Measurements from ENCODE around the gene SNRNP25.

SNRNP25 gene

DNA sequence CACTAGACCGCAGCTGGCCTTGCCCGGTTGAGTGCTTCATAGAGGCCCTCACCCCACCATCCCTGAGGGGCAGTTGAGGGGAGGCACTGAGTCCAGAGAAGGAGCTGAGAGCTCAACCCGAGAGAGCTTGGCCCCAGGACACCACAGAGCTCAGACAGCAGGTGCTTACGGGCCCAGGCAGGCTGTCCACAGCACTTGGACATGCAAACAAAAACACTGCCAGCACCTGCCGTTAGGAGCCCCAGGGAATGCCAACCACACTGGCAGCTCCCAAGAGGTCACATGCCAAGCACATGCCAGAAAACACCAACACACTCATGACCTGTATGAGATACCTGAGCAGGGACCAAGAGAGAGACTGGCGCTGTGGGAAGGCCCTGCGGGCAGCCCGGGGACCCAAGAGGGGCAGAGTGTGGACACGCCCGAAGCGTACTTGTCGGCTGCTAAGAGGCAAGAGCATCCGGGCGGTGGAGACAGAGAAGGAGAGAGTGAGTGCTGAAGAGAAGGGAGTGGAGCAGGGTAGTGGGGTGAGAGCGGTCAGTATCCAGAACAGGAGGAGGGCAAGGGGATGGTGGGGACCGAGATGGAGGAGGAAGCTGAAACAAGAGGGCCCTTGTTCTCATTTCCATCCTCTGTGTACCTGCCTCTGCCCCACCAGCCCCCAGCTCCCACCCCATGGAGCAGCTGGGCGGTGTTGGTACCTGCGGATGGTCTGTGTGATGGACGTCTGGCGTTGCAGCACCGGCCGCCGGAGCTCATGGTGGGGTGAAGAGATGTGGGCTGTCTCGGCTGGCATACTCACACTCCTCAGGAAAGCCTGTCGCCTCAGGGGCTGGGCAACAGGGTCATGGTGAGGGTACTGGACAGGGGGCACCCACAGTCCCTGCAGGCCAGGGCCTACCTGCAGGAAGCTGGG lies 10.6 kb downstream of the SNRNP25 start:
- DNase-seq = no peak

DNA sequence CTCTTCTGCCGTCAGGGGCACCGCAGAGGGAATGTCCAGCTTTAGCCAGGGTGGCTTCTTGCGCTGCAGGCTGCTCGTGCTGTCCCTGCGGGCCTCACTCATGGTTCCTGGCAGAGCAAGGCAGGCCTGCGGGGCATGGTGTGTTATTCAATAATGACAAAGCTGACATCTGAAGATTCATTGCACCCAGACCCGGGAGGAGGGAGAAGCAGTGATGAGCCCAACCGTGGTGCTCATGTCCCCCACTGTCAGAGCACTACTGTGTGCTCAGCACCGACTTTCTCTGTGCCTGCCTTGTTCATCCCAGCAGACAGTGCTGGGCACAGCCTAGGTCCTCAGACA lies 11.3 kb downstream of the SNRNP25 start:
- no peak for DNase-seq

DNA sequence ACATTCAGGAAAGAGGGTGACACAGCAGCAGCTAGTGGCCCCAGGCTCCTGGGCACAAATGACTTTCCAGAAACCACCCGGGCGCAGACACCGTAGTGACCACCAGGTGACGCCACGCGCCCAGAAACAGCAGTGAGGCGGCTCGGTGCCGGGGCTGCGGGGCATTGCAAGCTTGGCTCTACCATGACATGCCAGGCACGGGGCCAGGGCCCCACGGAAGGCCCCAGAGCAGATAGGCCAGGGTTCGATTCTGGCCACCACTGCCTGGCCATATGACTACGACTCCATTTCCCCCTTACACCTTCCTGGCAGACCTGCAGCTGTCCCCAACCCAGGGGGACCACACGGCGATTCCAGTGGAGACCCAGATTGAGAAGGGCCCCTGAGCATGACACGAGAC lies 12.1 kb downstream of the SNRNP25 start:
- DNase-seq = peak; percentile 83

DNA sequence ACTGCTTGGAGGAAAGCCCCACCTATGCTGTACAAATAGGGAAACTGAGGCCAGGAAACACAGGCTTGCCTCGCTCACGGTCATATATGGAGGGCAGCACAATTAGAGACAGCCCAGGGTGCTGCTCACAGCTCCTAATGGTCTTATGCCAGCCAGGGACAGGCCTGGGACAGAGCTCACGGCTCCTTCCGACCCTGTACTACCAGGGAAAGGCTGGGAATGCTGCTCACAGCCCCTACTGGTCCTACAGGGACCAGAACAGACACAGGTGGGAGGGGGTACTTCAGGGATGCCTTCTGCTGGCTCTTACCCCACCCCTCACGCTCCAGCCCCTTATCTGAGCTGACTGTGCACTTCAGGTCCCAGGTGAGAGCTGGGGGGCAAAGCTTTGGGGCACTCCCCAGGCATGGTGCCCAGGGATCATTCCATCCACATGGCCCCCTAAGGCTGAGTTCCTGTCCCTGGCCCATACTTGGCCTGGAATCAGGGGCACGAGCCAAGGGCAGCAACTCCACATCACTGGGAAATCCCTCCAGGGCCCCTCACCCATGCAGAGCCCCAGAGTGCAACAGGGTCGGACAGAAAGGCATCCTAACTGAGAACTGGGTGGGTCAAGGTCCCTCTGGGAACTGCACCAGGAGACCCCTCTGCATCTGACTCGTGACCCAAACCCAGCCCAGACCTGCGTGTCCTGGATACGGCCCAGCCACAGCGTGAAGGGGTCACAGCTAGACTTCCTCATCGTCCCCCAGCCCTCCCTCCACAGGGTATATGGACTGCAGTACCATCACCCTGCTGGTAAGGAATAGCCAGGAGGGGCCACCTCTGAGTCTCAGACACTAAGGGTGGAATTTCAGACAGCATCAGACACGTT lies 12.9 kb downstream of the SNRNP25 start:
- DNase-seq = no peak

DNA sequence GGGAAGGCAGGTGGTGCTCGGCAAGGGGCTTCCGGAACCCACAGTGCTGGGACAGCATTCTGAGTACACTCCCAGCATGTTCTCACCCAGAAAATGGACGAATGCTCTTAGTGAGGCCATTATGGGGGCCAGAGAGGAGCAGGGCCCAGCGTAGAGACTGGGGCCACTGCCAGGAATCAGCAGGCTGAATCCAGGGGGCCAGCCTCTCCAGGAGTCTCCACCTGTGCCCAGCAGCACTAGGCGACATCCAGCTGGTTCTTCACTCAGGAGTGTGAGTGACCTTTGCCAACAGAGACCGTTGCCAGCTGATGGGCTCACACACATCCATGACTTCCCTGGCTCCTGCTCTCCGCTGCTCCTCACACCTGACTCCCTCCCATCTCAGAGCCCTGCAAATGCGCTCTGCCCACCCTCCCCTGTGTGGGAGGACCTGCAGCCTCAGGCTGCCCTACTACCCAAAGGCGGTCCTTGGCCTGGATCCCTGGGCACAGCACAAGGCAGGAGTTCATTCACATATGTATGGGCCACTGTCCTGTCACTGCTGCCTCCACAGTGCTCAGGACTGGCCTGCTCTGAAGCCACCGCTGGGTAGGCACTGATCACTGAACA lies 13.7 kb downstream of the SNRNP25 start:
- DNase-seq = no peak

DNA sequence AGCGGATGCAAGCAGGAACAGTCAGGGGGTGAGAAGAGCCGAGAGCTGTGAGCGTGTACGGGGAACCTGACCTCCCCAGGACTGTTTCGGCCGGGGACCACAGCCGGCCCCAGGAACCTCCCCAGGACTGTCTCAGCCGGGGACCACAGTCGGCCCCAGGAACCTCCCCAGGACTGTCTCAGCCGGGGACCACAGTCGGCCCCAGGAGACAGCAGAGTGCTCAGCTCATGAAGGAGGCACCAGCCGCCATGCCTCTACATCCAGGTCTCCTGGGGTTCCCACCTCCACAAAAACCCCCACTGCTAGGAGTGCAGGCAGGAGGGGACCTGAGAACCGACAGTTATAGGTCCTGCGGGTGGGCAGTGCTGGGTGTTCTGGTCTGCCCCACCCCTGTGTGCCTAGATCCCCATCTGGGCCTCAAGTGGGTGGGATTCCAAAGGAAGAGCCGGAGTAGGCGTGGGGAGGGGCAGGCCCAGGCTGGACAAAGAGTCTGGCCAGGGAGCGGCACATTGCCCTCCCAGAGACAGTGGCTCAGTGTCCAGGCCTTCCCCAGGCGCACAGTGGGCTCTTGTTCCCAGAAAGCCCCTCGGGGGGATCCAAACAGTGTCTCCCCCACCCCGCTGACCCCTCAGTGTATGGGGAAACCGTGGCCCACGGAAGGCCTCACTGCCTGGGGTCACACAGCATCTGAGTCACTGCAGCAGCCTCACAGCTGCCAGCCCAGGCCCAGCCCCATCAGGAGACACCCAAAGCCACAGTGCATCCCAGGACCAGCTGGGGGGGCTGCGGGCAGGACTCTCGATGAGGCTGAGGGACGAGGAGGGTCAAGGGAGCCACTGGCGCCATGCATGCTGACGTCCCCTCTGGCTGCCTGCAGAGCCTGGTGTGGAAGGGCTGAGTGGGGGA lies 14.5 kb downstream of the SNRNP25 start:
- no peak for DNase-seq

DNA sequence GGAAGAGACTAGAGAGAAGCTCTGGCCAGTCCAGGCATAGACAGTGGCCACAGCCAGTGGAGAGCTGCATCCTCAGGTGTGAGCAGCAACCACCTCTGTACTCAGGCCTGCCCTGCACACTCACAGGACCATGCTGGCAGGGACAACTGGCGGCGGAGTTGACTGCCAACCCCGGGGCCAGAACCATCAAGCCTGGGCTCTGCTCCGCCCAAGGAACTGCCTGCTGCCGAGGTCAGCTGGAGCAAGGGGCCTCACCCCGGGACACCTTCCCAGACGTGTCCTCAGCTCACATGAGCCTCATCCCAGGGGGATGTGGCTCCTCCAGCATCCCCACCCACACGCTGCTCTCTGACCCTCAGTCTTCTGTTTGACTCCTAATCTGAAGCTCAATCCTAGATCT lies 15.6 kb downstream of the SNRNP25 start:
- no peak for DNase-seq

DNA sequence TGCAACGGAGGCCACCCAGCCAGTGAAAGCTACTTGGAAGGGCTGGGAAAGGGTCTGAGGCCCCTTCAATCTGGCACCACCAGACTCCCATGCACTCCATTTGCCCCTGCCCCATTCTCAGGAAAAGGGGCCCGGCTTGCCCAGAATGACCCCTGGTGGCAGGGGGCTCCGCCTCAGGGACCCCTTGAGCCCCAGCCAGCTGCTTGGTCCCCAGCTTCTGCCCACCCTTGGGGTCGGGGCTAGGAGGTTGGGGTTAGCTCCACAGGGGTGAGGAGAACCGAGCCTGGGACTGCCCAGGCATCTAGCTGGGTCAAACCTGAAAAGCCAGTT lies 17.5 kb downstream of the SNRNP25 start:
- no peak for DNase-seq

DNA sequence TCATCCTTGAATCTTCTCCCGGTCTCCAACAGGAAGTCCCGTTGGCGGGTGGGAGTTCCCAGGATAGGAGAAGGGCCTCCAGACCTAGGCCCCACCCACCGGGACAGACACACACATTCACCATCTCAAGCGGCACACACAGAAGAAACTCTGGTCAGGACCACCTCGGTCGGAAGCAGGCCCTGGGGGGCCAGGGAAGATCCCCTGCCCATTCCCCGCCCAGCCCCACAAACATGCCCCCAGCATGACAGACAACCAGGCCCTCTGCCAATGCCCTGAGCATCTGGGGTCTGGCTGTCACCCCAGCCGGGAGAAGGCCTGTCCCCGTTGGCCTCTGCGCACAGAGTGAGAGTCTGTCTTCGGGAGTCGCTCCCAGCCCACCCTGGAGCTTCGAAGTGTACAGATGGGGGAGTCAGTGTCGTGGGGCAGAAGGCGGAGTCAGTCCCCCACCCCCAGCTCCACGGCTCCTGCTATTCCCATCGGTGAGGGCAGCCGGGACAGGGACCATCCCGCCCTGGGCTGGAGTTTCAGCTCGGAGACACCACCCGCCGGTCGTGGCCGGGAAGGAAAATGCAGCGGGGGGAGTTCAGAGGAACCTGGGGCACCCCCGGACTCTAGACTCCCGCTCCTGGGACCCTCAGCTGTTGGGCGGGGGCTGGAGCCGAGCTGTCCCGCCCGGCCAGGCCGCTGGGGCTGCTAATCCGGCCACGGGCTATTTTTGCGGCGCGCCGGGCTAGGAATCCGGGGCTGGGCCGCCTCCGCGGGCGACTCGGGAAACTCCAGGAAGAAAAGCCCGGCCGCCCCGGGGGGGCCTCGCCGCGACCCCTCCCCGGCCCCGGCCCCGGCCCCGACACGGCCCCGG lies 18.1 kb downstream of the SNRNP25 start:
- DNase-seq = no peak

DNA sequence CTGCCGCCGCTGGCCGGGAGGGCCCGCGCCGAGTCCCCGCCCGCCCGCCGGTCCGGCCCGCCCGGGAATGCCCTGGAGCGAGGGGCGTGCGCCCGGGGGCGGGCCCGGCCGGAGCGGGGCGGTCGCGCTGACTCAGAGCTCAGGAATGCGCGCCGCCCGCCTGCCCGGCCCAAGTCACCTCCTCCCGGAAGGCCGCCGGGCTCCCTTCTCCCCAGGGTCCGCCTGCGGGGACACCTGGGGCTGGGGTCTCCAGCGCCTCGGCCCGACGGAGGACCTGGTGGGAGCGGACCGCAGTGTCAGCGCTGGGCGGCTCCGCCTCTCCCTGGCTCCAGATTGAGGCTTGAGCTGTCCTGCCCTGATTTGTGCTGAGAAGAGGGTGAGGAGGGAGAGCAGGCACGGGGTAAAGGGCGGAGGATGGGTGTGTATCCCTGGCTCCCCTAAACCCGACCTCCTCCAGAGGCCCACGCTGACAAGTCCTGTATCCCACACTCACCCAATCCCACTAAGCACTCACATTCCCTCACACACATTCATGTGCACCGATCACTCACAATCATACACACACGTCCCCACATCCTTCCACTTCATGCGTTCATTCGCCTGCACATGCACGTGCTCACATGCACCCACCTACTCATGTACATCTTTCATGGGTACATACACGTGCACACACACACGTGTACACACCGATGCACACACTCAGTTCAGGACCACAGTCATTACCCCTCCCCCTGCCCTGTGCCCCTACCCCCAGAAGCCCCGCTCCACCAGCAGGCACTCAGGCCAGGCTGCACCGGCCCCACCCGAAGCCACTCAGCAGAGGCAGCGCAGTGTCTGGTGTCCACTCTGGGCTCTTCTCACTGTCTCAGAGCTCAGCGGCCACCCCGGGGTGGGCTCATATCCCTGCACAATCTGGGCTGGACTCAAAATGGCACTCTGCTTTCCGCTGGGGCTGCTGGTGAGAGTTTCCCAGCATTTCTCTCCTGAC lies 19.2 kb downstream of the SNRNP25 start, which contains the start of gene RHBDF1:
TSS of gene RHBDF1 (minus strand) at position 71 of the 988 bp plus-strand sequence. CDS start 7,616 bp downstream, outside the sequence.
- DNase-seq = no peak

DNA sequence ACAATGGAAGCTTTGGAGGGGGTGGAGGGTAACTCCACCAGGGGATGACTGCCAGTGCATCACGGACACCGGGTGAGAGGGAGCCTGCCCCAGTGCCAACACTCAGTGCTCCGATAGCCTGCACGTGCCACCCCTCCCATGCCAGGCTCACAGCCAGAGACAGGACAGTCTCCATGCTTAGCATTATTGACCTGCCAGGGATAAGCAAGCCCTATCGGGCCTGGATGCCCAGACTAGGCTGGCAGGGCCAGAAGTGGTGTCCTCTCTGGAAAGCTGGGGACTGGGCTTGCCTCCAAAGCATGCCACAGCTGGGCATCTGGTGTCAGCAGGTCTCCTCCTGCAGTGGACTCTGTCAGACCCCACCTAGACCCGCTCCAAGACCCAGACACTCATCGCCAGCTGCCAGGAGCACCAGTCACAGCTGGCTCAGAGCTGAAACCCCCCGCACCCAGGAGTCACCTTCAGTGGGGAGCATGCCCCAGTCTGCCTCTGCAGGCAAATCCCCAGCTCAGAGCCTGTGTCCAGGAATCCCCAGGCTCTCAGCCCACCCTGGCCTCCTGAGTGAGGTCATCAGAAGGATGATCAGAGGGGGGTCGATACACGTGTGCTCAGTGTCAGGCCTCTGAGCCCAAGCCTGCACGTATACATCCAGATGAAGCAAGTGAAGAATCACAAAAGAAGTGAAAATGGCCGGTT lies 20.6 kb downstream of the SNRNP25 start:
- no peak for DNase-seq

DNA sequence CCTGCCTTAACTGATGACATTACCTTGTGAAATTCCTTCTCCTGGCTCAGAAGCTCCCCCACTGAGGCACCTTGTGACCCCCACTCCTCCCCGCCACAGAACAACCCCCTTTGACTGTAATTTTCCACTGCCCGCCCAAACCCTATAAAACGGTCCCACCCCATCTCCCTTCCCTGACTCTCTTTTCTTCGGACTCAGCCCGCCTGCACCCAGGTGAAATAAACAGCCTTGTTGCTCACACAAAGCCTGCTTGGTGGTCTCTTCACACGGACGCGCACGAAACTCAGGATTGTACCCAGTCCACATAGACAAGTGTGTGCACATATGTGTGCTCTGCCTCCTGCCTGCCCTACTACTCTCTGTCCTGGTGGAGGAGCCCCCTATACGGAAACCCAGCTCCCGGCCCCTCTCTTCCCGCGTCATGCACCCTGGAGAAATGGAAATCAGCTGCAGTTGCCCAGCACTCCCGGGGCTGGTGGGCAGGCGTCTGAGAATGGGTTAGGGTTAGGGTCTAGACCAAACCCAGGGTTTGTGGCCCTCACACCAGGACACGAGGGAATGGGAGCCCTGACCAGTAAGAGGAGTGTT lies 21.2 kb downstream of the SNRNP25 start:
- no peak for DNase-seq

DNA sequence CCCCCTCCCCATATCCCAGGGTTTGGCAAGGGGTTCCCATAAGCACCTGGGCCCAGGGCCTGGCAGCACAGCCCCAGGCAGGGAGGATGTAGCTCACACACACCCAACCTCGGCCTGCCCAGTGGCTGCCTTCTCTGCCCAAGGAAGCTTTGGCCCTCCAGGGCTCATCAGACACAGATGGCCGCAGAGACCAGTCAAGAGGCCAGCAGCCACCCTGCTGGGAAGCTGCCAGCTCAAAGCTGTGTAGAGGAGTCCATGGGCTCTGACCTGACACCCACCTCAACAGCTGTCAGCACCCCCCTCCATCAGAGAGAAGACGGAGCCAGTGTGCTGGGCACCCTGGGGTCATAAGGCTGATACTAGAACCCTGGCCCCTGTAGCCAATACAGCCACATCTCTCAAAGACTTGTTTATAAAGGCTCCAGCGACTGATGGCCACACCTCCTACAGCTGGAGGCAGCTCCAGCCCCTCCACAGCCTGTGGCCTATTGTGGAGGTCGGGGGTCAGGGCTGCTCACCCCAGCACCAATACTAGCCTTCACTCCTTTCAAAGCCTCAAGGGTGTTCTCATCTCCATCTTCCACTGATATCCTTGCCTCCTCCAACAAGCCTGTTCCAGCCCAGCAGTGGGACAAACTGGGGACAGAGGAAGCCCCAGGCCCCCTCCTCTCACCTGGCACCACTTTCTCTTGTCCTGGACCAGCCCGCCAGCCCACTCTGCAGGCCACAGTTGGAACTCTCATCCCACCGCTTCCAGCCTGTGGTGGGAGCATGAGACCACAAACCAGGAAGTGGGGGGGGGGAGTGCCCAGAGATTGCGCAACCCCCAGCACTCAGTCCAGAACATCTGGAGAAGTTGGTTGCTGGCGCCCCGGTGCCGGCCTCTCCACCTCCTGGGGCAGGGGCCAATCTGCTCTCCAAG lies 22.2 kb downstream of the SNRNP25 start:
- DNase-seq = no peak

DNA sequence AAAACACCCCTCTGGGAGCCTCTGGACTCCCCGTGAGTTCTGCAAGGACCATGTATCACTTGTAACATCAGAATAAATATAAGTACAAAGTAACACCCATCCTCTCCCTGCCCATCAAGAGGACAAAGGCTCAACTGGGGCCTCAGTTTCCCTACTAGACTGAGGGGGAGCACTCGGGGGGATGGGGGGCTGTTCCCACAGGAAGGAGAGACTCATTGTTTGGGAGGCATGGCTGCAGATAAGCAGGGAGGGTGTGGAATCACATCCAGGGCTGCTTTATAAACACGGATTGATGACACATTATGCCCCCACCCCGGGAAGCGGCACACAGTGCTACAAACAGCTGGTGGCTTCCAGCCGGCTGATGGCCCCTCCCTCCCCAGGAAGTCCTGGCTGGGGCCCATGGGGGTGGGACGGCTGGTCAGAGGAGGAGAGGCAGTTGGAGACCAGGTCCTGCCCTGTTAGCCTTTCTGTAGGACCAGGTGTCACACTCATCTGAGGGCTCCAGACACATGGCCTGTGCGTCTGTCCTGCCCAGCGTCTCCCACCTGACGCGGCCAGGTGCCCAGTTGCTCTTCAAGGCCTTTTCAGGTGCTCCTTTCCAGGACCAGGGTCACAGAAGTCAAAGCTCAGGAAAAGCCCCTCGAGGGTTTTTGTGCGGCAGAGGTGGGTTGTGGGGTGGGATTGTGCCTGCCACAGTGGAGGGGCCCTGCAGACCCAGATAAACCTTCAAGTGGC lies 23.1 kb downstream of the SNRNP25 start:
- no peak for DNase-seq

DNA sequence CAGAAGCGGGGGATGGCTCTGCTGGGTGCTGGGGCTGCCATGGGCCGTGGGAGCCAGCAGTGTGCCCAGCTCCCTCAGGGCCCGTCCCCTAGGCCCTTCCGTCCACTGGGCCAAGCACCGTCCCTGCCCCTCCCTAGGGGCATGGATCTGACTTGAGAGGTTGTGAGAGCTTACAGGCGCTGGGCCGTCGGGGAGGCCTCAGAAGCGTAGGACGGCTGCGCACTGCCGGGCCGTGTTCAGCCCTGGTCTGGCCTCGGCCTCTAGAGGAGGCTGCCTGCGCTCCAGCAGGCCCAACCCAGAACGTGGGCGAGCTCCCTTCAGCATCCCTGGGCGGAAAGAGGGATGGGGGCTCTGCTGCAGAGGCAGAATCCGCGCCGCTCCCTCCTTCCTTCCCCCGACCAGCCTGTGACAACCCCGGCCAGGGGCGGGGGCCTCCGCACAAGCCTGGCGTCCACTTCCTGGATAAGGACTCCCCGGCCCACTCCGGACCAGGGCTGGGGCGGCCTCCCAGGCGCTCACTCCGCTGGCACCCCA lies 23.7 kb downstream of the SNRNP25 start:
- peak; percentile 27 for DNase-seq

DNA sequence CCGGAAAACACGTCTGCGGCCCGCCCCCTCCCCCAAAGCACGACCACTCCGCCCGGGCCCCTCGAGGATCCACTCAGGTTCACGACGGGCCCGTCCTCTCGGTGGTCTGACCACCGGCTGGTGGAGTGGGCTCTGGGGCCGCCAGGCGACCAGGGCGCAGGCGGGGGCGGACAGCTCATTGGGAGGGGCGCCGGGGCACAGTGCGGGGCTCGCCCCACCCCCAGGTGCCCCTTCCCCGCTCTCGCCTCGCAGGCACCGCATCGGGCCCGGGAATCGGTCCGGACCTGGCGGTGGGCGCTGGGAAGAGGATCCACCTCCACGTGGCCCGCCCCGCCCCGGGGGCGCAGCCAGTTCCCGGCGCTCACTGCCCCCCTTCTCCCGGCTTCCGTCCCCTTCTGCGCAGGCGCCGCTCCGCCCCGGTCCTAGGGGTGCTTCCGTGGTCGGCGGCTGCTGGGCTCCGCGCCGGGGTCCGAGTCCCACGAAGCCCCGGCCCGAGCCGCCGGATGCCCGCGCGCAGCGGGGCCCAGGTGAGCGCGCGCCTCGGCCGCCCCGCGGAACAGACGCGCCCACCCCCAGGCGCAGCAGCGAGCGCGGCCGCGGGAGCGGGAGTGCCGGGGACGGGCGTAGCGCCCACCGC lies 24.3 kb downstream of the SNRNP25 start, which contains the start of gene MPG:
TSS of gene MPG (plus strand) at position 419 of the 637 bp plus-strand sequence. CDS start at position 504, 85 bp downstream.
- peak; percentile 83 for DNase-seq
